ENCODE measurements around the gene ZMPSTE24.
"Not testable (repeated sequence)": the region's sequence is repeated elsewhere in the genome, so short reads cannot be mapped to it uniquely, and the experiment has no call there.

Gene ZMPSTE24

DNA sequence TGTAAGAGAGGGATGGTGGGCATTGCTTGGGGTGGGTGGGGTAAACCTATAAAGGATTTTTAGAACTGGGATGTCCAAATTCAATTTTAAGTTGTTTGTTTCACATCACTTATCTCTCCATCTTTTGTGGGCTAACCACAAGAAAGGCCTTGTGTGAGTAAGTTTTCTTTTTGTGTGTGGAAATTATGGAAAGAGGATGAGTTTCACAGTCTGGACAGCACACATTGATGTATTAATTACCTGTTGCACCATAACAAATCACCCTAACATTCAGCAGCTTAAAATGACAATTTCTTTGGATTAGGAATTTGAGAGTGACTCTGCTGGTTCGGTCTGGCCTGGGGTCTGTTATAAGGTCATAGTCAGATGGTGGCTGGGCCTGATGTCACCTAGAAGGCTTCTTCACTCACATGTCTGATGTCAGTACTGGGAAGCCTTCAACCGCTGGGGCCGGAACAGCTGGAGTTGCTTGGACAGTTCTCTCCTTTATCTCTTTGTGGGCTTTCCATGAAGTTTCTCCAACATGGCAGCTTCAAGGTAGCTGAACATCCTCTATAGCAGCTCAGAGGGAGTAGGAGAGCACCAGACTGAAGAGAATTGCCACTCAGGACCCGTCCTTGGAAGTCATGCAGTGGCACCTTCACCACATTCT is 61.1 kb downstream of the ZMPSTE24 start:
- no peak for DNase-seq

GRCh38 chr1:40331403-40331802 is 73.4 kb downstream of the ZMPSTE24 start:
- DNase-seq: not testable (repeated sequence)

DNA sequence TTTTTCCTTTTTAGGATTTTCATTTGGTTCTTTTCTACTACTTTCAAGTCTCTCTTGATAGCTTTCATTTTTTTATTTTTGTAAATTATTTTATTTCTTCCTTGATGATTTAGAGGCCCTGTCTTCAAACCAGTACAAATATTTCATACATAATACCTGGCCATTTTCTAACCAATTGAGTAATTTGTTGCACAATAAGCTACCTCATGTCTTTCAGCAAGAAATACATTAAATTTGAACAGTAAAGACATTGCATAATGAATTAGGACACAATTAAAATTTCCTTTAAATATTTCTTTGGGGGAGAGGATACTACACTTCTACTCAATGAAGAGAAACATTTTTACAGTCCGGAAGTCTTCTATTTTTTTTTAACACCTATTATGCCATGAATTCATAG is 74.7 kb downstream of the ZMPSTE24 start:
- DNase-seq: no peak

GRCh38 chr1:40337443-40337842 is 79.4 kb downstream of the ZMPSTE24 start:
- DNase-seq: no peak

DNA sequence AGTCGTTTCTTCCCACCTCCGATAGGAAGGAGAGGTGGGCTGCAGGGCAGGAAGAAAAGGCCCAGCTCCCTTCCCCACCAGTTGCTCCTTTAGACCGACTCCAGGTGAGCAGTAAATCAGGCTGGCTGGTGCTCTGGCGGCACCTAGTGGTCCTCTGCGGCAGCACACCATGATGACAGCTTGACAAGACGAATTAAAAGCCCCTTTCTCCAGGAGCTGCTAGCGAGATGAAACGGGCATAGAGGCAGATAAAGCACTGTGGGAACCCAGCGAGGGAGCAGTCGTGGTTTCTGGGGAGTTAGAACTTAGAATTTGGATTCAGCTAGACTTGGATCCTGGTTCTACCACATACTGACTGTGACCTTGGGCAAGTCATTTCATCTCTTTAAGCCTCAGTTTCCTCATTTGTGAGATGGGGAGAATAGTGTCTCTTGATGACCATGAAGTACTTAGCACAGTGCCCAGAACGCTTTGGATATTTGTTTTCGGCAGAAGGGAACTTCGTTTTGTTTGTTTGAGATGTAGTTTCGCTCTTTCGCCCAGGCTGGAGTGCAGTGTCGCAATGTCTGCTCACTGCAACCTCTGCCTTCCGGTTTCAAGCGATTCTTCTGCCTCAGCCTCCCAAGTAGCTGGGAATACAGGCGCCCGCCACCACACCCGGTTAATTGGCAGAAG is 80.8 kb downstream of the ZMPSTE24 start:
- DNase-seq: peak in 12 of 14 donors; percentile 10 to 75 (median 42)

- no peak for DNase-seq
Measured at GRCh38 chr1:40339420-40340323, 81.6 kb downstream of the ZMPSTE24 start.

- DNase-seq: no peak
Measured at GRCh38 chr1:40341491-40342380, 83.7 kb downstream of the ZMPSTE24 start.

DNA sequence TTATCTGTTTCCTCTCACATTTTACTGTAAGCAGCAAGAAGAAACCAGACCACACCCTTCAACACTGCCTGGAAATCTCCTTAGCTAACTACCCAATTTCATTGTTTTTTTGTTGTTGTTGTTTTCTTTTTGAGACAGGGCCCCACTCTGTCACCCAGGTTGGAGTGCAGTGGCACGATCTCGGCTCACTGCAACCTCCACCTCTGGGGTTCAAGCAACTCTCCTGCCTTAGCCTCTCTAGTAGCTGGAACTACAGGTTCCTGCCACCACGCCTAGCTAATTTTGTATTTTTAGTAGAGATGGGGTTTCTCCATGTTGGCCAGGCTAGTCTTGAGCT is 84.3 kb downstream of the ZMPSTE24 start:
- not testable (repeated sequence) for DNase-seq

All from C1 segment of cervical spinal cord (tissue), 14 donors.